Measurements from ENCODE around the gene BDKRB1.
A peak's percentile ranks its signal among the peaks of the same experiment; 100 is the strongest.

The BDKRB1 gene

DNA sequence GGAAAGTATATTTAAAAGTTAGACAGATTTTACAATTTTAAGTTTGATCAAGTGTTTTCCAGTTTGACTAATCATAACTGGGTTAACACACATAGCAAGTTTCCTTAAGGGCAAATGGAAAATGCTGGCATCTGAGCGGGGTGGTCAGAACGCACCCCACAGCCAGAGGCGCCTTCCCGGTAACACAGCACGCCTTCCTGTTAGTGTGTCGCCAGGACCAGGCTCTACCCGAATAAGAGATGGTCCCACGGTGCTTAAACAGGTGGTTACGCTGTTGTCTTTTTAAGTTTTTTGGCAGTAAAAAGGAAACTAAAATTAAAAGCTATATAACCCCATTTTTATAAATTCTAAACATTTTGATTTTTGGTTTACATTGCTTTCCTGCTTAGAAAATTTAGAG, 28.0 kb downstream of the BDKRB1 start:
- DNase-seq: no peak

DNA sequence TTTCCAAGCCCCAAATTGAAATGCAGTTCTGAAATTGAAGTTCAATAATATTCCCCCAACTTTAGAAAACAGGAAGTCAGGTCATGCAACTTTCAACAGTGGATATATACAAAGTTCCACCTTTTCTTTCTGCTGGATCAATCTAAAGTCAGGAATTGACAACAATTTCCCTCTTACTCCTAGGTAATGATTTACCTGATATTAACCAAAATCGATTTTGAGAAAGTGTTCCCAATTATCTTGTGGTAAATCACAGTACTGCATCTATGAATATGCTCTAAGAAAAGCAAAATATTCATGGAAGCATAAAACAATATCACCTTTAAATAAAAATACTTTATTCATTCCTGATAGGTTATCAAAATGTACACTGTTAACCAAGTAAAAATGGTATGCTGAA, 28.4 kb downstream of the BDKRB1 start:
- no peak for DNase-seq

DNA sequence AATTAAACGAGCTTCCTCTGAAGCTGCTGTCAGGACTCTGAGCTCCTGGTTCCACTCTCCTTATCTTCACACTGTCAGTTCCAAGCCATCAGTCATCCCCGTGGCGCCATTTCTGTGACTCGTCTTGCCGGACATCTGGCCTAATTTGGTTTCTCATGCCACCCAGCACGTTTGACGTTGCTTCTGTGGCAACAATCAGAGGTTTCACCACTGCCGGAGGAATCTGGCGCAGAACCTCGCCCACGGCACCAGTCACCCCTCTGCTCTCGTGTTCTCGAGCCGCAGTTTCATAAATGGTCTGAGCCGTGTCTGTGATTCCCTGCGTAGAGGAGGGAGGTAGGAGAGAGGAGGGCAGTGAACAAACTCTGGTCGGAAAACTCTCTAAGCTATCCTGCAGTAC, 29.7 kb downstream of the BDKRB1 start:
- no peak for DNase-seq

DNA sequence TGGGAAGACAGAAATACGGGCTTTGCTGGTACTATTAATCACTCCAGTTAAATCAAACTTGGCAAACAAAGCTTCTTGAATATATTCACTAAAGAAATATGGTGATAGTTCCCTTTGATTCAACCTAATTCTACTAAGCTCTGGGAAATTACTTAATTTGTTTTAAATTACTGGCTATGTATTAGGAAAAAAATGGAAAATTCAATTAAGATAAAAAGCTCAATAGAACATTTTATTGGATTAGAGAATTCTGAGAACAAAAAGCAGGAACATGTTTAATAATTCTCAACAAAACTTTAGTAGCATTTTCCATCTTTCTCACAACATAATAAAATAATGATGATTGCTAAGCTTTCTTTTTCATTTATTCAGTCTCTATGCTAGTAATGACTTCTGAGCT, 30.2 kb downstream of the BDKRB1 start:
- DNase-seq: no peak

- no peak for DNase-seq
These were observed 31.8 kb downstream of the BDKRB1 start for GRCh38 chr14:96287856-96288255.

DNA sequence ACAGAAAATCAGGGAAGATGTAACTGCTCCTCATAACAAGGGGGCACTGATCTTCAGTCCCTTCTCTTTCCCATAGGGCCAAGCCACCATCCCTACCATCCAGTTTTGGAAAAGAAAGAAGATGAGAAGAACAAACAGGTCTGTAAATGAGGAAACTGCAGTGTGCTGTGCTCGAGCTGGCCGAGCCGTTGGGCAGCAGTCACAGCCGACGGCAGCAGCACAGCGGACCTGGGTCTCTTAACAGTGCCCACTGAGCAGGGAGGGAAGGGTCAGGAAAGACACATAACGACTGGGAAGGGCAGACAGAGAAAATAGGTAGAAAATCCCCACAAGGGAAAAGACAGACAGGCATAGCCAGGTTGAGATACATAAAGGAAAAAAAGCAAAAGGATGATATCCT, 38.2 kb downstream of the BDKRB1 start:
- no peak for DNase-seq

GRCh38 chr14:96297000-96297399, 41.0 kb downstream of the BDKRB1 start:
- peak; percentile 34 for DNase-seq

DNA sequence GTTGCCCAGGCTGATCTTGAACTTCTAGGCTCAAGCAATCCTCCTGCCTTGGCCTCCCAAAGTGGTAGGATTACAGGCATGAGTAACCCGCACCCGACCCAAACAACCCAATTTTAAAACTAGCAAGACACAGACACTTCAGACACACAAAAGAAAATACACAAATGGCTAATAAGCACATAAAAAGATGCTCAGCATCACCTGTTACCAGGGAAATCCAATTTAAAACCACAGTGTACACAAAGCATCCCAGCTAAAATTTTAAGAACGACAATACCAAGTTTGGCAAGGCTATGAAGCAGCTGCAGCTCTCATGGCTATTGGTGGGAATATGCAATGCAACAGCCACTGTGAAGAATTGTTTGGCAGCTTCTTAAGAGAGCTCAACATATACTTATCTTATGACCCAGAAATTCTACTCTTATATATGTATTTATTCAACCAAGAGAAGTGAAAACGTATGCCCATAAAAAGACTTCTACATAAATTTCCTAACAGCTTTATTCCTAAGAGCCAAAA, 42.0 kb downstream of the BDKRB1 start:
- DNase-seq: no peak

DNA sequence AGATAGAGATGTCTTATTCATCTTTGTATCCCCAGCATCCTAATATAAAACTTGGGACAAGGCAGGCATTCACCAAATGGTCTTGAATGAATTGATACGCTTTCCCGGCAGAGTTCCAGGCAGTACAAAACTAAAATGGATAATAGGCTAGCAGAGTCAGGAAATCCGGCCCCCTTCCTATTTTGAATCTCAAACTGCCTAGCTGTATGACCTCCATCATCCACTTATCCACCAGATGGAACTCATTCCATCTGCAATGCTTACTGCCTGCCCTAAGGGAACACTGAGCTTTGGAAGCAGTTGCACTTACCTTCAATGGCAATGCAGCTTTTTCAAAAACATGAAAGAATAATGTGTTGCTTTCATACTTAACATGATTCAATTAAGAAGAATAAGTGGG, 43.4 kb downstream of the BDKRB1 start:
- peak; percentile 7 for DNase-seq

- no peak for DNase-seq
These were observed 48.0 kb downstream of the BDKRB1 start for GRCh38 chr14:96303981-96304380.

DNA sequence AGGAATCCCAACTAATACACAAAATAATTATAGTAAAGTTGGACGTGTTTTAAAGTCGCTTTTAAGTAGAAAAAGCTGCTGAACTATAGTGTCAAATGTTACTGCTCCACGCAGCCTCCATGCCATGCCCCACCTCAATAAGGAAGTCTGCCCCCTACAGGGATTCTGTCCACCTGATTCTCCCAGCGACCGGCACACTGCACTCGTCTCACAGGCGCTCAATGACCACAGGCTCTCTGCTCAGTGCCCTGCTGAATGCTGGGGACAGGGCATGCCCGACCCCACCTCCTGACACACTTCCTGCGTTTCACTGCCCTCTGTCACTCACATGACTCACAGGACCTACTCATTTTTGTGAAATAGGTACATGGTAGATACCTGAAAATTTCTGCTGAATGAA, 48.9 kb downstream of the BDKRB1 start:
- no peak for DNase-seq

DNA sequence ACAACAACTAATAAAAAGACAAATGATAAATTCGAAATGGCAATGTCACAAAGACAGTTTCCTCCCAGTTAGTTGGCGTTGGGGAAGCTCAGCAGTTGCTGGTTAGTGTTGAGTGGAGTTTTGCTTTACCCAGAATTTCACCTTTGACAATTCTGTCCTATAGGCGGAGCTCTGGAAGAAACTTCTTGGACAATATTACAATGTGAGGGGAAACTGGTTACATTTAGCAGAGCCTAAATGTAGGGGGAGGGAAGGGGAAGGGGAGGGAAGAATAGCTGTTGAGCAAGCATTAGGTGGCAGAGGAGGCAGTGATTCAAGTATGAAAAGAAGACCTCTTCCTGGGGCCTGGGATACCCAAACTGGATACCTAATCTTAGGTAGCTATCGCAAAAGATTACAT, 51.4 kb downstream of the BDKRB1 start:
- no peak for DNase-seq

DNA sequence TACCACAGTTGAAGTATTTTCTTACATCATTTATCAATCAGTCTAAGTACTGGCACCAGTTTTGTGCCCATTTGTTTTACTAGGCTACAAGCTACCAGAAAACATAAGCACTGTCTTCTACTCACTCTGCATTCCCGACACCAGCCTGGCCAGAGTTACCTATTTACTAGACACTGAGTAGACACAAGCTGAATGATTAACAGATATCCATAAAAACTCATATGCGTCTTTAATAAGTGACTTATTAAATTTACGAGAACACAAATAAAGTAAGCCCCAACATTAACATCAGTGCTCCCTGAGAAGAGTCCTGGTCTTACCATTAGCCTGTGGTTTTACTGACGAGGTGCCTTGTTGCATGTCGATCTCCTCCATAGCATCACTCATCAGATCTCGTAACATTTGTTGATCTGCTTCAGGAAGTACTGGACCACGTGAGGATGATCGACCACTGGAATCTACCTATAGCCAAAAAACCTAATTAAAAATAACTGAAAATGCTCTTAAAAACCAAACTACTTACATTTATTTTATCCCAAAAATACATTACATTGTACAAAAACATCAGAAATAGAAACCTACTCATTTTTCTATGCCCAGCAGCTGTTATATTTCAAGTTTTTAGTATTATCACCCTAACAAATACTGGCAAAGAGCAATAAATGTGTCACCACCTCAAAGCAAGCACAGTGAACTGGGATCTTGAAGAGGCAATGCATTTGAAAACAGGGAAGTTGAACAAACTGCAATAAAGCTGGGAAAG, 53.3 kb downstream of the BDKRB1 start:
- DNase-seq: no peak

- DNase-seq: no peak
These were observed 53.9 kb downstream of the BDKRB1 start for GRCh38 chr14:96309896-96310330.

DNA sequence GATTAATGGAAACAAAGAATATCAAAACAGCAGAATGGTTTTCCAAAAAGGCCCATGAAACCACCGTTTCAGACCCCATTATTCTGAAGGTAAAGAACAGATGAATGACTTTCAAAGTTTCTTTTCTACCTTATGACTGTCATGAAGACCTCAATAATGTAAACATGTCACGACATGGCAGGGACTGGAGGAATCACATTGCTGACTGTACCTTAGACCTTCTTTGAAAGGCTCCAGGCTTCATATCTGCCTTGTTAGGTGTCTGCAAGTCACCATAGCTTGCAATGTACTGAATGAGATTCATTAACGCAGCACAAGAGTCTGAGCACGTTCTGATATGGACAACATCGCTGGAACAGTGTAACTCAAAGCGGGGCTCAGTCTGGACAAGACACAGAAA, 54.9 kb downstream of the BDKRB1 start:
- no peak for DNase-seq
